Caki2 (cell line): Measurements from ENCODE around the gene VTN. TPM values are rescaled to one million over a fixed set of nuclear protein-coding genes. Genes with fewer than 3 reads are reported as not detected.

Experiments
- DNase-seq: peaks from one replicate; pipeline ENCODE4 v3.0.0-alpha.2; 2015; ENCODE audit warnings: low read depth
- in situ Hi-C: cut with HindIII; loops from 2 replicates; pipeline ENCODE4 v1.10.0; 2016; ENCODE audit warnings: low sequenced_read_pairs, low pct_unique_long_range_greater_than_20kb, mixed read lengths
- total RNA-seq: library from RNA; depleted of rRNA; stranded (reverse); fragments of >200 nt; shearing (Covaris generic); gene quantifications from 2 replicates; pipeline ENCODE4 v1.2.3, GENCODE V29; 2014; ENCODE audit warnings: low replicate concordance

The VTN gene
- total RNA-seq, 1 experiment from 2014 or later, result not detected

- in situ Hi-C loops, result no loop called here
- no peak for DNase-seq
Observed at GRCh38 chr17:28333083-28333746, 36.9 kb downstream of the VTN start.

- in situ Hi-C loops, result no loop called here
Observed at GRCh38 chr17:28331891-28332420, 38.2 kb downstream of the VTN start.

GRCh38 chr17:28330671-28331070 is 39.4 kb downstream of the VTN start:
- DNase-seq, result no peak
- in situ Hi-C loops, result no loop called here

More at GRCh38 chr17:28331891-28332420, 38.2 kb downstream of the VTN start:
- DNase-seq, result no peak

- DNase-seq, result no peak
- in situ Hi-C loops, result no loop called here
Observed at GRCh38 chr17:28328325-28328724, 41.8 kb downstream of the VTN start.

GRCh38 chr17:28327709-28328108 is 42.4 kb downstream of the VTN start:
- in situ Hi-C loops, result no loop called here
- DNase-seq, result peak; percentile 22

- DNase-seq, result no peak
- in situ Hi-C loops, result no loop called here
Observed at GRCh38 chr17:28327031-28327607, 43.0 kb downstream of the VTN start.

GRCh38 chr17:28326114-28326513 is 44.0 kb downstream of the VTN start:
- DNase-seq, result no peak
- in situ Hi-C loops, result no loop called here

GRCh38 chr17:28325211-28325610 is 44.9 kb downstream of the VTN start:
- DNase-seq, result no peak
- in situ Hi-C loops, result no loop called here

- no peak for DNase-seq
- in situ Hi-C loops, result no loop called here
Observed at GRCh38 chr17:28324781-28325180, 45.3 kb downstream of the VTN start.

- in situ Hi-C loops, result no loop called here
Observed at GRCh38 chr17:28324267-28324745, 45.8 kb downstream of the VTN start.

GRCh38 chr17:28320215-28321061 is 49.7 kb downstream of the VTN start:
- no peak for DNase-seq
- in situ Hi-C loops, result no loop called here

More at GRCh38 chr17:28324267-28324745, 45.8 kb downstream of the VTN start:
- no peak for DNase-seq

GRCh38 chr17:28319598-28319935 is 50.5 kb downstream of the VTN start:
- in situ Hi-C loops, result no loop called here
- DNase-seq, result no peak

- in situ Hi-C loops, result no loop called here
- peak; percentile 96 for DNase-seq
Observed at GRCh38 chr17:28318759-28319597, 51.1 kb downstream of the VTN start, which contains the start of gene TMEM97. TSS of gene TMEM97 (plus strand) at chr17:28319200. CDS start at chr17:28319240, 40 bp downstream.

GRCh38 chr17:28317966-28318758 is 51.9 kb downstream of the VTN start:
- in situ Hi-C loops, result no loop called here
- DNase-seq, result no peak
